ENCODE measurements around the gene SLC41A3. TPM values are rescaled to one million over a fixed set of nuclear protein-coding genes. Genes with fewer than 3 reads are reported as not detected.
"Not testable (repeated sequence)": the region's sequence is repeated elsewhere in the genome, so short reads cannot be mapped to it uniquely, and the experiment has no call there.

SLC41A3 gene
- total RNA-seq, 2 donors from 2014 or later, result 32.2 to 131 TPM

DNA sequence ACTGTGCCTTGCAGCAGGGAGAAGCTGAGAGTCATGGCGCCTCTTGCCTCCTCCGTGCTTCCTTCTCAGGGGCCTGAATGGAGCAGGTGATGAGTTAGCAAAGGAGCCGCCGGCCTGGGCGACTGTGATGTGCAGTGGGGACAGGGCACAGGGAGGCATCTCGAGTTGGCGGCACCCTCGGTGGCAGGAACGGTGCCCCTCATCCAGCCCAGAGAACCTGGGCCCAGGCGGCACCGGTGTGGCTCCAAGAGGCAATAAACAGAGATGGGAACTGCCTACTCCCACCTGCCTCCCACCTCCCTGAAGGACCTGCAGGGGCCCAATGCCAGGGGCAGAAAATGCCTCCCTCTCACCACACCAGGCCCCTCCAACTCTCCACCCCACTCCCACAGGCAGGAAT lies 6.2 kb downstream of the SLC41A3 start:
- H3K4me1 ChIP-seq (replicated peaks), result no peaks in the 10 kb centered on the region
- no peak for TF ChIP-seq POLR2AphosphoS5 (IDR thresholded peaks at IDR 0.05)
- H3K9me3 ChIP-seq, result no peaks in the 10 kb centered on the region
- intact Hi-C loops (cut with DNase I), result no loop called here
- 92% methylated on average over 11 of the region's 11 CpGs for WGBS
- H3K27ac ChIP-seq, result no peak overlapping the region
- H3K36me3 ChIP-seq, result no peaks in the 10 kb centered on the region
- no peak for DNase-seq (ENCODE audit: low spot score)
- no peak overlapping the region for H3K4me3 ChIP-seq
- no peaks in the 10 kb centered on the region for H3K27me3 ChIP-seq (replicated peaks; ENCODE audit: insufficient read depth)

- no peak for TF ChIP-seq POLR2AphosphoS5 (IDR thresholded peaks at IDR 0.05)
- TF ChIP-seq, protein P1, sequence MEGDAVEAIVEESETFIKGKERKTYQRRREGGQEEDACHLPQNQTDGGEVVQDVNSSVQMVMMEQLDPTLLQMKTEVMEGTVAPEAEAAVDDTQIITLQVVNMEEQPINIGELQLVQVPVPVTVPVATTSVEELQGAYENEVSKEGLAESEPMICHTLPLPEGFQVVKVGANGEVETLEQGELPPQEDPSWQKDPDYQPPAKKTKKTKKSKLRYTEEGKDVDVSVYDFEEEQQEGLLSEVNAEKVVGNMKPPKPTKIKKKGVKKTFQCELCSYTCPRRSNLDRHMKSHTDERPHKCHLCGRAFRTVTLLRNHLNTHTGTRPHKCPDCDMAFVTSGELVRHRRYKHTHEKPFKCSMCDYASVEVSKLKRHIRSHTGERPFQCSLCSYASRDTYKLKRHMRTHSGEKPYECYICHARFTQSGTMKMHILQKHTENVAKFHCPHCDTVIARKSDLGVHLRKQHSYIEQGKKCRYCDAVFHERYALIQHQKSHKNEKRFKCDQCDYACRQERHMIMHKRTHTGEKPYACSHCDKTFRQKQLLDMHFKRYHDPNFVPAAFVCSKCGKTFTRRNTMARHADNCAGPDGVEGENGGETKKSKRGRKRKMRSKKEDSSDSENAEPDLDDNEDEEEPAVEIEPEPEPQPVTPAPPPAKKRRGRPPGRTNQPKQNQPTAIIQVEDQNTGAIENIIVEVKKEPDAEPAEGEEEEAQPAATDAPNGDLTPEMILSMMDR (IDR thresholded peaks at IDR 0.05), result no peak
- TF ChIP-seq POLR2A (IDR thresholded peaks at IDR 0.05), result no peak
- intact Hi-C loops (cut with DNase I), result no loop called here
Measured at GRCh38 chr3:126076140-126076539, 7.8 kb downstream of the SLC41A3 start.

DNA sequence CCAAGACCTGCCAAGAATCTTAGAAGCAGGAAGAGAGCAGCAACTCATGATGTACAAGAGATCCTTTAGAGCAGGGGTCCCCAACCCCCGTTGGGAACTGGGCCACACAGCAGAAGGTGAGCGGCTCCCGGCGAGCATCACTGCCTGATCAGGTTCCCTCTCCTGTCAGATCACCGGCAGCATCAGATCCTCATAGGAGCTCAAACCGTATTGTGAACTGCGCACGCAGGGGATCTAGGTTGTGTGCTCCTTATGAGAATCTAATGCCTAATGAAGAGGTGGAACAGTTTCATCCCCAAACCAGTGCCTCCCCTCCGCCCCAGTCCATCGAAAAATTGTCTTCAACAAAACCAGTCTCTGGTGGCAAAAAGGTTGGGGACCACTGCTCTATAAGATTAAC lies 13.8 kb downstream of the SLC41A3 start:
- no peak overlapping the region for H3K4me3 ChIP-seq
- intact Hi-C loops (cut with DNase I), result no loop called here

More at GRCh38 chr3:126076140-126076539, 7.8 kb downstream of the SLC41A3 start:
- H3K36me3 ChIP-seq, result no peaks in the 10 kb centered on the region
- H3K9me3 ChIP-seq, result no peaks in the 10 kb centered on the region
- H3K4me1 ChIP-seq (replicated peaks), result no peaks in the 10 kb centered on the region
- no peaks in the 10 kb centered on the region for H3K27me3 ChIP-seq (replicated peaks; ENCODE audit: insufficient read depth)
- H3K27ac ChIP-seq, result no peak overlapping the region
- no peak for DNase-seq (ENCODE audit: low spot score)
- H3K4me3 ChIP-seq, result no peak overlapping the region

DNA sequence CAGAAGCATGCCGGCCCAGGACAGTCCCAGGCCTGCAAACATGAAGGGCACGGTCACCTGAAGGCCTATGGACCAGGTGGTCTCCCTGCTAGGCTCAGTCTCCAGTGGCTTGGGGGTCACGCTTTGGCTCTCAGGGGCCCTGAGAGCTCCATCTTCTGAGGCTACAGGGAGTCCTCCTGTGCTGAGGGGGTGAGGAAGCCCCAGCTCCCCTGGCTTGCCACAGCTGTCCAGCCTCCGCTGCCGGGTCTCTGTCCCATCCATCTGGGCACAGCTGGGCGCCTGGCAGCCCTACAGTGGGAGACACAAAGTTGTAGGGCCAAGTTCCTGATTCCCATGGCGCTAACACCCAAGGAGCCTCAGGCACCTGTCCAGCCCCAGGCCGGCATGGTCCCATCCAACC lies 16.0 kb downstream of the SLC41A3 start:
- Histone ChIP-seq H3K9me3 (no peaks in the 10 kb centered on the region), H3K36me3 (no peaks in the 10 kb centered on the region), H3K27ac (no peak overlapping the region), H3K4me1 (replicated peaks) (no peaks in the 10 kb centered on the region), H3K27me3 (replicated peaks; ENCODE audit: insufficient read depth) (no peaks in the 10 kb centered on the region), H3K4me3 (no peak overlapping the region)
- DNase-seq (ENCODE audit: low spot score), result no peak
- TF ChIP-seq POLR2AphosphoS5 (IDR thresholded peaks at IDR 0.05) (no peak), POLR2A (IDR thresholded peaks at IDR 0.05) (no peak)
- TF ChIP-seq, protein P1 (IDR thresholded peaks at IDR 0.05), result no peak
- WGBS, result 96% methylated on average over 8 of the region's 8 CpGs
- intact Hi-C loops (cut with DNase I), result no loop called here

More for the DNA sequence above, 13.8 kb downstream of the SLC41A3 start:
- no peaks in the 10 kb centered on the region for H3K36me3 ChIP-seq
- DNase-seq (ENCODE audit: low spot score), result no peak
- TF ChIP-seq POLR2A (IDR thresholded peaks at IDR 0.05), result no peak
- no peak for TF ChIP-seq POLR2AphosphoS5 (IDR thresholded peaks at IDR 0.05)
- TF ChIP-seq, protein P1 (IDR thresholded peaks at IDR 0.05), result no peak
- H3K9me3 ChIP-seq, result no peaks in the 10 kb centered on the region
- H3K4me1 ChIP-seq (replicated peaks), result no peaks in the 10 kb centered on the region
- no peaks in the 10 kb centered on the region for H3K27me3 ChIP-seq (replicated peaks; ENCODE audit: insufficient read depth)
- 86% methylated on average over 10 of the region's 10 CpGs for WGBS
- H3K27ac ChIP-seq, result no peak overlapping the region

GRCh38 chr3:126066676-126067075 lies 17.2 kb downstream of the SLC41A3 start:
- intact Hi-C loops (cut with DNase I); H3K27me3 ChIP-seq (replicated peaks; ENCODE audit: insufficient read depth); H3K9me3 ChIP-seq; H3K4me3 ChIP-seq; H3K36me3 ChIP-seq; DNase-seq (ENCODE audit: low spot score); H3K27ac ChIP-seq; H3K4me1 ChIP-seq (replicated peaks): not testable (repeated sequence)
- WGBS, result 86% methylated on average over 6 of the region's 6 CpGs

DNA sequence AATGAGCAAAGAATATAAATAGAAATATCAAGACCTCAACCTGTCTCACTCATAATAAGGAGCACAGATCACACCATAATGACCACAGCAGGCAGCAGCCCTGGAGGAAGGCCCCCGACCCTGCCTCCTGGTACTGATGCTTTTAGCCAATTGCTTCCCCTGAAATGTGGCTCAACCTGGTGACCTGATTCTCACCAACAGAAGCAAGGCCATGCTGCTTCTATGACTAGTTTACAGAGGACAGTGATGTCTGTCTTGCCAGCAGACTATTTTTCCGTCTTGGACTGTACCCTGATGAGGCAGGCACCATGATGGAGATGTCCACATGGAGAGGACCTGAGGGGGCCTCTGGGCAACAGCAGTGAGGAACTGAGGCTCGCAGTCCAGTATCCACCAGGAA lies 18.0 kb downstream of the SLC41A3 start:
- H3K4me1 ChIP-seq (replicated peaks), result no peaks in the 10 kb centered on the region
- 78% methylated on average over 3 of the region's 3 CpGs for WGBS
- no peaks in the 10 kb centered on the region for H3K9me3 ChIP-seq
- no peak overlapping the region for H3K4me3 ChIP-seq
- no peaks in the 10 kb centered on the region for H3K27me3 ChIP-seq (replicated peaks; ENCODE audit: insufficient read depth)
- no peak overlapping the region for H3K27ac ChIP-seq
- no peaks in the 10 kb centered on the region for H3K36me3 ChIP-seq
- DNase-seq (ENCODE audit: low spot score), result no peak
- intact Hi-C loops (cut with DNase I), result no loop called here
- TF ChIP-seq, protein P1 (IDR thresholded peaks at IDR 0.05), result no peak
- TF ChIP-seq POLR2A (IDR thresholded peaks at IDR 0.05), result no peak
- TF ChIP-seq POLR2AphosphoS5 (IDR thresholded peaks at IDR 0.05), result no peak
